Type B pancreatic cell (in vitro differentiated cells): ENCODE measurements around the gene RAD51B. TPM values are rescaled to one million over a fixed set of nuclear protein-coding genes. Genes with fewer than 3 reads are reported as not detected.

Experiments
- DNase-seq: peaks from one replicate; pipeline ENCODE4 v3.0.0; 2021; ENCODE audit warnings: mixed read lengths; ENCODE audit not compliant: unreplicated experiment; ENCODE audit errors: extremely low spot score
- H3K27ac Mint-ChIP-seq: 2 replicates; pipeline ENCODE4 v1.8.0; 2021; ENCODE audit warnings: mild to moderate bottlenecking, mixed read lengths
- H3K27me3 Mint-ChIP-seq: 2 replicates; pipeline ENCODE4 v1.8.0; 2021; ENCODE audit warnings: mixed read lengths
- H3K36me3 Mint-ChIP-seq: 2 replicates; pipeline ENCODE4 v1.8.0; 2021; ENCODE audit warnings: mixed read lengths
- H3K4me1 Mint-ChIP-seq: one replicate; pipeline ENCODE4 v1.8.0; 2021; ENCODE audit warnings: mixed read lengths; ENCODE audit not compliant: unreplicated experiment
- H3K4me3 Mint-ChIP-seq: 2 replicates; pipeline ENCODE4 v1.8.0; 2021; ENCODE audit warnings: mild to moderate bottlenecking, mixed read lengths
- H3K9me3 Mint-ChIP-seq: 2 replicates; pipeline ENCODE4 v1.8.0; 2021; ENCODE audit warnings: mixed read lengths
- total RNA-seq: library from RNA; stranded (reverse); gene quantifications from 2 replicates; pipeline ENCODE4 v1.2.1, GENCODE V29; 2021; ENCODE audit warnings: low replicate concordance
- TF ChIP-seq, protein P1 (sequence below): fragments of 200-600 bp; sonication (generic); conservative IDR thresholded peaks from 2 replicates; pipeline ENCODE4 v1.5.0; 2021; ENCODE audit warnings: antibody characterized with exemption, mild to moderate bottlenecking

The RAD51B gene
- total RNA-seq, 1 donor from 2014 or later = 27.3 TPM

DNA sequence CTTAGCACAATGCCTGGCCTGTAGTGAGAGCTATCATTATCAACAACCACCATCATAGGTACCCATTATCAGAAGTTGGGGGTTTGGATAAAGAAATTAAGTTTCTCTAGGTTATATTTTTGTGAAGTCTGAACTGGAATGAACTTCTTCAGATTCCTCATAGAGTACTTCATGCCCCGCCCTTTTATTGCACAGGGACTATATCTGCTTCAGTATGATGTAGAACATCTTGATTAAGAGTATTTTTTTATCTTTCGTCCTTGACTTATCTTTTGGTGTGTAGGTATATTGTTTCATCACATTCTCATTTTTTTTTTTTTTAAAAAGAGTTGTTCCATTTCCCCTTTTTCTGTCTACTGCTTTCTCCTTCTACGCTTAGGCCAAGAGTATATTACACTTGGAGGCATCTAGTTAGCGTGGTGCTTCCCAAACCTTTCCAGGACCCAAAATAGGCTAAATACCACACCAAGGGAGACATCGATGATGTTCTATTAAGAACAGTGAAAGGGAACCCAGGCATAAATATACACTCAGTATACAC is 505.8 kb downstream of the RAD51B start:
- Mint-ChIP-seq H3K27me3 (no peaks in the 10 kb centered on the region), H3K9me3 (peaks cover 3% of the 10 kb centered on the region), H3K36me3 (peaks cover 7% of the 10 kb centered on the region), H3K27ac (no peak overlapping the region), H3K4me3 (no peak overlapping the region), H3K4me1 (peaks cover 22% of the 10 kb centered on the region)
- DNase-seq = no peak
- TF ChIP-seq, protein P1, sequence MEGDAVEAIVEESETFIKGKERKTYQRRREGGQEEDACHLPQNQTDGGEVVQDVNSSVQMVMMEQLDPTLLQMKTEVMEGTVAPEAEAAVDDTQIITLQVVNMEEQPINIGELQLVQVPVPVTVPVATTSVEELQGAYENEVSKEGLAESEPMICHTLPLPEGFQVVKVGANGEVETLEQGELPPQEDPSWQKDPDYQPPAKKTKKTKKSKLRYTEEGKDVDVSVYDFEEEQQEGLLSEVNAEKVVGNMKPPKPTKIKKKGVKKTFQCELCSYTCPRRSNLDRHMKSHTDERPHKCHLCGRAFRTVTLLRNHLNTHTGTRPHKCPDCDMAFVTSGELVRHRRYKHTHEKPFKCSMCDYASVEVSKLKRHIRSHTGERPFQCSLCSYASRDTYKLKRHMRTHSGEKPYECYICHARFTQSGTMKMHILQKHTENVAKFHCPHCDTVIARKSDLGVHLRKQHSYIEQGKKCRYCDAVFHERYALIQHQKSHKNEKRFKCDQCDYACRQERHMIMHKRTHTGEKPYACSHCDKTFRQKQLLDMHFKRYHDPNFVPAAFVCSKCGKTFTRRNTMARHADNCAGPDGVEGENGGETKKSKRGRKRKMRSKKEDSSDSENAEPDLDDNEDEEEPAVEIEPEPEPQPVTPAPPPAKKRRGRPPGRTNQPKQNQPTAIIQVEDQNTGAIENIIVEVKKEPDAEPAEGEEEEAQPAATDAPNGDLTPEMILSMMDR = no peak

GRCh38 chr14:68327231-68327630 is 507.7 kb downstream of the RAD51B start:
- H3K27ac Mint-ChIP-seq = no peak overlapping the region
- no peaks in the 10 kb centered on the region for H3K9me3 Mint-ChIP-seq
- H3K27me3 Mint-ChIP-seq = no peaks in the 10 kb centered on the region
- TF ChIP-seq, protein P1 = no peak
- H3K36me3 Mint-ChIP-seq = peaks cover 4% of the 10 kb centered on the region
- DNase-seq = no peak
- no peak overlapping the region for H3K4me3 Mint-ChIP-seq
- H3K4me1 Mint-ChIP-seq = peaks cover 26% of the 10 kb centered on the region

DNA sequence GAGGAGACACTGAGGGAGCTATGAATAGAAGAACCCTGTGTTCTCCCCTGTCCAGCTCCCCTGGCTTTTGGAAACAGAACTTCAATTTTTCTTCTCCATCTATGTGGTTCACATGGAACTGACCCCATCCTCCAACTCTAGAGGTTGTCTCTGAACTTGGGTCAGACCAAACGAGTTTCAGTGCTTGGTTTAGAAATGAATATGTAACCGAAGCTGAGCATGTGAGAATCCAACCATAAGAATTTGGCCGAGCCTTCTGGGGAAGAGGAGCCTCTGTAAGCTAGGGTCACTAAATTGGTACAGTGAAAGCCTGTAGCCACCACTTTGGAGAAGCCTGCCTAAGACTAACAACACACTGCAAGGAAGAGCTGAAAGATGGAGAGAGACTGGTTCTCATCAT is 508.9 kb downstream of the RAD51B start:
- Mint-ChIP-seq H3K4me3 (no peak overlapping the region), H3K4me1 (peaks cover 32% of the 10 kb centered on the region), H3K27me3 (no peaks in the 10 kb centered on the region), H3K36me3 (peaks cover 4% of the 10 kb centered on the region), H3K27ac (no peak overlapping the region), H3K9me3 (no peaks in the 10 kb centered on the region)
- DNase-seq = no peak
- TF ChIP-seq, protein P1 = no peak

GRCh38 chr14:68331426-68331825 is 511.8 kb downstream of the RAD51B start:
- H3K9me3 Mint-ChIP-seq = no peaks in the 10 kb centered on the region
- H3K4me3 Mint-ChIP-seq = no peak overlapping the region
- no peak for DNase-seq
- TF ChIP-seq, protein P1 = no peak
- H3K27me3 Mint-ChIP-seq = no peaks in the 10 kb centered on the region
- H3K36me3 Mint-ChIP-seq = no peaks in the 10 kb centered on the region
- peaks cover 42% of the 10 kb centered on the region for H3K4me1 Mint-ChIP-seq
- no peak overlapping the region for H3K27ac Mint-ChIP-seq

DNA sequence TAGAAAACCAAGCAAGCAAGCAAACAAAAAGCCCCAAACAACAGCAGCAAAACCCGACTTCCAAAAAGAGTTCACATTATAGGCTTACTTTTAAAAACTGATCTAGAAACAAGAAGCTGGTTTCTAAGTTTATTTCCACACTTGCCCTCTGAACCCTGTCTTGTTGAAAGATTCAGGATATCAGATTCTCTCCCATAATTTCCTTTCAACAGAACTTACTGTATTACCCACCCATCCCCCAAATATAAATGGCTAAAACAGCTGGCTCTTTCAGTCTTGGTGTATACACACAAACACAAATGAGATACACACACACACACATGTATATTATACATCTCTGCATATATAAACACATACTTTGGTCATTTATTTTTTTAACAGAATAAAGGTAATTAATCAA is 512.4 kb downstream of the RAD51B start:
- no peaks in the 10 kb centered on the region for H3K27me3 Mint-ChIP-seq
- no peaks in the 10 kb centered on the region for H3K9me3 Mint-ChIP-seq
- H3K4me1 Mint-ChIP-seq = peaks cover 42% of the 10 kb centered on the region
- H3K36me3 Mint-ChIP-seq = no peaks in the 10 kb centered on the region
- H3K4me3 Mint-ChIP-seq = peak overlapping the region; percentile 11
- peak overlapping the region; percentile 44 for H3K27ac Mint-ChIP-seq
- TF ChIP-seq, protein P1 = no peak
- no peak for DNase-seq

DNA sequence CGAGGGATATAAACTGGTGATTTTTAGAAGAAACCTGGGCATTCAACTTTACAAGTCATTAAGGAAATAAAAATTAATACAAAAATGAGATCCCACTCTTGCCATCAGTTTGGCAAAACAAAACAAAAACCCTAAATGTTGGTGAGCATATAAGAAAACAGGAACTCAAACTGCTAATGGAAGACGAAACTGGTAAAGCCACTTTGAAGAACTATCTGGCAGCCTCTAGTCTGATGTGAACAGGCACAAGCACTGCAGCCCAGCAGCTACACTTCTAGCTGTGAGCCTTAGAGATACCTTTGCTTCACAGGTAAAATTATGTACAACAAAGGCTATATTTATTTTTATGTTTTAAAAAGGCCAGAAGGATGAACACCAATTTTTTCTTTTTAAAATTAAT is 513.7 kb downstream of the RAD51B start:
- Mint-ChIP-seq H3K4me3 (no peak overlapping the region), H3K27ac (peak overlapping the region; percentile 22)
- TF ChIP-seq, protein P1 = no peak

More for the DNA sequence above, 513.7 kb downstream of the RAD51B start:
- H3K9me3 Mint-ChIP-seq = no peaks in the 10 kb centered on the region
- no peak for DNase-seq
- H3K27me3 Mint-ChIP-seq = no peaks in the 10 kb centered on the region
- peaks cover 3% of the 10 kb centered on the region for H3K36me3 Mint-ChIP-seq
- peaks cover 42% of the 10 kb centered on the region for H3K4me1 Mint-ChIP-seq
